H9 (cell line): ENCODE results near the gene FAM200A. TPM values are rescaled to one million over a fixed set of nuclear protein-coding genes. Genes with fewer than 3 reads are reported as not detected.

Experiments used
- DNase-seq: peaks from one replicate; pipeline ENCODE4 v3.0.0-alpha.2; 2017
- H2AFZ ChIP-seq: one replicate; pipeline ENCODE4 v1.6.1; 2013; ENCODE audit warnings: mild to moderate bottlenecking, low read length, control low read depth, moderate library complexity
- H2AK5ac ChIP-seq: 2 replicates; pipeline ENCODE4 v1.6.1; 2013; ENCODE audit warnings: low read length, control low read depth, mixed read lengths; ENCODE audit not compliant: insufficient read length
- H2BK120ac ChIP-seq: one replicate; pipeline ENCODE4 v1.6.1; 2013; ENCODE audit warnings: low read depth, mild to moderate bottlenecking, low read length, control low read depth, inconsistent platforms; ENCODE audit not compliant: poor library complexity, severe bottlenecking
- H2BK12ac ChIP-seq: 2 replicates; pipeline ENCODE4 v1.6.1; 2013; ENCODE audit warnings: low read length, control low read depth, mixed read lengths, low read depth; ENCODE audit not compliant: insufficient read length
- H2BK15ac ChIP-seq: 2 replicates; pipeline ENCODE4 v1.6.1; 2013; ENCODE audit warnings: low read depth, low read length, control low read depth
- H2BK20ac ChIP-seq: one replicate; pipeline ENCODE4 v1.6.1; 2013; ENCODE audit warnings: low read depth, mild to moderate bottlenecking, low read length, control low read depth, inconsistent platforms; ENCODE audit not compliant: poor library complexity, severe bottlenecking
- H2BK5ac ChIP-seq: 2 replicates; pipeline ENCODE4 v1.6.1; 2013; ENCODE audit warnings: low read length, control low read depth, mixed read lengths; ENCODE audit not compliant: insufficient read length
- H3K14ac ChIP-seq: 2 replicates; pipeline ENCODE4 v1.6.1; 2013; ENCODE audit warnings: low read length, control low read depth; ENCODE audit not compliant: insufficient read depth
- H3K18ac ChIP-seq: 2 replicates; pipeline ENCODE4 v1.6.1; 2013; ENCODE audit warnings: low read depth, mild to moderate bottlenecking, mixed read lengths, low read length, control low read depth; ENCODE audit not compliant: insufficient read length
- H3K23ac ChIP-seq: 2 replicates; pipeline ENCODE4 v1.6.1; 2013; ENCODE audit warnings: low read length, control low read depth, mixed read lengths, low read depth; ENCODE audit not compliant: insufficient read length
- H3K23me2 ChIP-seq: 2 replicates; pipeline ENCODE4 v1.6.1; 2013; ENCODE audit warnings: low read depth, mild to moderate bottlenecking, mixed read lengths, low read length, control low read depth; ENCODE audit not compliant: insufficient read length, poor library complexity, severe bottlenecking
- H3K27ac ChIP-seq: 2 replicates; pipeline ENCODE4 v1.5.1; 2013; ENCODE audit warnings: low read length, control low read depth, mixed read lengths, low read depth; ENCODE audit not compliant: insufficient read length
- H3K27me3 ChIP-seq: 2 replicates; pipeline ENCODE4 v1.6.1; 2013; ENCODE audit warnings: low read length, control low read depth, inconsistent platforms; ENCODE audit not compliant: insufficient read depth
- H3K4ac ChIP-seq: 2 replicates; pipeline ENCODE4 v1.6.1; 2013; ENCODE audit warnings: low read depth, mild to moderate bottlenecking, control low read depth, inconsistent platforms, low read length, moderate library complexity
- H3K4me1 ChIP-seq: 2 replicates; pipeline ENCODE4 v1.6.1; 2013; ENCODE audit warnings: low read length, control low read depth, inconsistent platforms; ENCODE audit not compliant: insufficient read depth
- H3K4me2 ChIP-seq: 2 replicates; pipeline ENCODE4 v1.6.1; 2013; ENCODE audit warnings: low read length, control low read depth, mixed read lengths; ENCODE audit not compliant: insufficient read length, insufficient read depth
- H3K56ac ChIP-seq: 2 replicates; pipeline ENCODE4 v1.6.1; 2013; ENCODE audit warnings: low read depth, mild to moderate bottlenecking, mixed read lengths, low read length, control low read depth; ENCODE audit not compliant: insufficient read length
- H3K79me1 ChIP-seq: 2 replicates; pipeline ENCODE4 v1.6.1; 2013; ENCODE audit warnings: low read depth, mild to moderate bottlenecking, moderate library complexity, low read length, control low read depth, inconsistent platforms; ENCODE audit not compliant: insufficient read depth, poor library complexity, severe bottlenecking
- H3K79me2 ChIP-seq: 2 replicates; pipeline ENCODE4 v1.6.1; 2013; ENCODE audit warnings: low read length, control low read depth, inconsistent platforms; ENCODE audit not compliant: insufficient read depth
- H3K9ac ChIP-seq: 2 replicates; pipeline ENCODE4 v1.6.1; 2013; ENCODE audit warnings: low read length, control low read depth, mixed read lengths; ENCODE audit not compliant: insufficient read length; ENCODE audit errors: extremely low read depth
- H3K9me3 ChIP-seq: one replicate; pipeline ENCODE4 v1.6.1; 2013; ENCODE audit warnings: low read depth, low read length, inconsistent platforms; ENCODE audit not compliant: control insufficient read depth
- H3T11ph ChIP-seq: one replicate; pipeline ENCODE4 v1.6.1; 2013; ENCODE audit warnings: mild to moderate bottlenecking, low read length, control low read depth, inconsistent platforms
- H4K20me1 ChIP-seq: one replicate; pipeline ENCODE4 v1.6.1; 2013; ENCODE audit not compliant: control insufficient read depth, insufficient read length, insufficient read depth
- H4K5ac ChIP-seq: 2 replicates; pipeline ENCODE4 v1.6.1; 2013; ENCODE audit warnings: low read depth, mild to moderate bottlenecking, mixed read lengths, low read length, control low read depth; ENCODE audit not compliant: insufficient read length
- H4K8ac ChIP-seq: replicated peaks from 2 replicates; pipeline ENCODE4 v1.6.1; 2013; ENCODE audit warnings: low read length, control low read depth, mixed read lengths, low read depth; ENCODE audit not compliant: insufficient read length
- H4K91ac ChIP-seq: 2 replicates; pipeline ENCODE4 v1.6.1; 2013; ENCODE audit warnings: low read depth, mild to moderate bottlenecking, moderate library complexity, mixed read lengths, low read length, control low read depth; ENCODE audit not compliant: insufficient read length
- H3K27ac Mint-ChIP-seq, 3 experiments: 2 replicates in 2 of 3; 3 replicates in 1 of 3; pipeline ENCODE4 v1.8.0; 2020 to 2021; ENCODE audit warnings: mixed read lengths in 3 of 3, mild to moderate bottlenecking in 1 of 3, moderate library complexity in 1 of 3
- H3K27me3 Mint-ChIP-seq: 2 replicates; pipeline ENCODE4 v1.8.0; 2021; ENCODE audit warnings: low read depth, mild to moderate bottlenecking, moderate library complexity, mixed read lengths
- H3K36me3 Mint-ChIP-seq, 3 experiments: 2 replicates in 2 of 3; 3 replicates in 1 of 3; pipeline ENCODE4 v1.8.0; 2020 to 2021; ENCODE audit warnings: low read depth in 3 of 3, mixed read lengths in 3 of 3; ENCODE audit not compliant: insufficient read depth in 1 of 3
- H3K4me1 Mint-ChIP-seq, 2 experiments: 2 replicates each; pipeline ENCODE4 v1.8.0; 2020; ENCODE audit warnings: mixed read lengths in 2 of 2
- H3K4me3 Mint-ChIP-seq, 2 experiments: 2 replicates in 1 of 2; 3 replicates in 1 of 2; pipeline ENCODE4 v1.8.0; 2020 to 2021; ENCODE audit warnings: mild to moderate bottlenecking in 2 of 2, mixed read lengths in 2 of 2, moderate library complexity in 1 of 2
- H3K9me3 Mint-ChIP-seq, 2 experiments: 2 replicates in 1 of 2; 3 replicates in 1 of 2; pipeline ENCODE4 v1.8.0; 2020; ENCODE audit warnings: mild to moderate bottlenecking in 2 of 2, mixed read lengths in 2 of 2, moderate library complexity in 1 of 2
- CTCF ChIP-seq: fragments of 200-600 bp; sonication (generic); conservative IDR thresholded peaks from 3 replicates; pipeline ENCODE4 v1.8.0; 2021; ENCODE audit warnings: antibody characterized with exemption, mild to moderate bottlenecking
- WGBS: extraction: QIAGEN DNeasy Blood & Tissue Kit; methylation state at CpG from one replicate; pipeline ENCODE4 v1.1.7; 2013; ENCODE audit warnings: missing lambda C conversion rate, low lambda C conversion rate, mixed read lengths; ENCODE audit not compliant: insufficient read length; ENCODE audit errors: extremely low coverage; 5-methylcytosine and 5-hydroxymethylcytosine counted together
- total RNA-seq: library from RNA; stranded (reverse); gene quantifications from 2 replicates; pipeline ENCODE4 v1.2.1, GENCODE V29; 2021

Gene FAM200A
- total RNA-seq, 1 experiment from 2014 or later: 7.8 TPM

GRCh38 chr7:99558306-99559174, 6.6 kb upstream of the FAM200A start, which contains the start of gene ZNF655:
Gene ZNF655, plus strand, starts transcription at chr7:99558642. Its CDS starts 1,918 bp downstream, at chr7:99560560.
- H3K79me2 ChIP-seq: peaks cover 4% of the 10 kb centered on the region; the same call in 1 of the 2 replicates

More at GRCh38 chr7:99558306-99559174, 6.6 kb upstream of the FAM200A start, which contains the start of gene ZNF655:
- Histone ChIP-seq H2AFZ (peak within 1 kb of the TSS; percentile 79), H2BK120ac (no peak within 1 kb of the TSS), H3K23me2 (no peaks in the 10 kb centered on the region), H3K23ac (no peak within 1 kb of the TSS), H3K4me1 (no peaks in the 10 kb centered on the region), H3K9me3 (no peaks in the 10 kb centered on the region), H4K91ac (peak within 1 kb of the TSS; percentile 78), H2BK20ac (no peak within 1 kb of the TSS), H2BK15ac (no peak within 1 kb of the TSS), H4K8ac (peak within 1 kb of the TSS; percentile 23), H2AK5ac (no peak within 1 kb of the TSS), H2BK12ac (peak within 1 kb of the TSS; percentile 6), H4K20me1 (no peaks in the 10 kb centered on the region), H2BK5ac (peak within 1 kb of the TSS; percentile 48), H3K9ac (peak within 1 kb of the TSS; percentile 95), H3K27ac (peak within 1 kb of the TSS; percentile 39), H3K4me2 (peak within 1 kb of the TSS; percentile 58), H3K56ac (peak within 1 kb of the TSS; percentile 4), H3K18ac (peak within 1 kb of the TSS; percentile 97), H3T11ph (no peak within 1 kb of the TSS), H3K79me1 (peaks cover 3% of the 10 kb centered on the region), H3K27me3 (no peaks in the 10 kb centered on the region), H3K4ac (no peak within 1 kb of the TSS), H3K14ac (peak within 1 kb of the TSS; percentile 98), H4K5ac (no peak within 1 kb of the TSS)
- Mint-ChIP-seq H3K27ac (peak within 1 kb of the TSS; percentile 96 to 99 (median 99)), H3K4me1 (peaks cover 5 to 6% of the 10 kb centered on the region in 2 experiments), H3K36me3 (peaks cover 30 to 38% (median 37%) of the 10 kb centered on the region in 3 experiments), H3K9me3 (no peaks in the 10 kb centered on the region), H3K27me3 (no peaks in the 10 kb centered on the region), H3K4me3 (peak within 1 kb of the TSS; percentile 94 to 99)
- WGBS: no CpG with 5 or more reads among the region's 73 CpGs
- no peak for TF ChIP-seq CTCF
- DNase-seq: peak; percentile 94
